ENCODE measurements around the gene AFG1L. TPM values are rescaled to one million over a fixed set of nuclear protein-coding genes. Genes with fewer than 3 reads are reported as not detected.

Gene AFG1L
- polyA plus RNA-seq, 2 donors, result 1.8 to 2.0 TPM

- Histone ChIP-seq H3K27ac (ENCODE audit: low read depth in 2 of 2, low read length in 1 of 2) (no peak overlapping the region), H3K4me1 (ENCODE audit: control insufficient read depth in 2 of 2, insufficient read depth in 2 of 2, low read length in 1 of 2) (no peaks in the 10 kb centered on the region), H3K27me3 (ENCODE audit: control insufficient read depth in 1 of 2, insufficient read depth in 2 of 2, low read length in 2 of 2) (no peaks in the 10 kb centered on the region), H3K4me3 (ENCODE audit: low read depth in 1 of 2, low read length in 2 of 2) (no peak overlapping the region), H3K9me3 (ENCODE audit: control insufficient read depth in 2 of 2, insufficient read depth in 1 of 2, low read depth in 1 of 2, low read length in 1 of 2) (no peaks in the 10 kb centered on the region), H3K36me3 (ENCODE audit: control insufficient read depth in 2 of 2, insufficient read depth in 2 of 2, low read length in 1 of 2) (no peaks in the 10 kb centered on the region)
- 73 to 81% methylated on average over 2 of the region's 2 CpGs for WGBS, 2 donors
These were observed 187.7 kb downstream of the AFG1L start for GRCh38 chr6:108482559-108482958.

DNA sequence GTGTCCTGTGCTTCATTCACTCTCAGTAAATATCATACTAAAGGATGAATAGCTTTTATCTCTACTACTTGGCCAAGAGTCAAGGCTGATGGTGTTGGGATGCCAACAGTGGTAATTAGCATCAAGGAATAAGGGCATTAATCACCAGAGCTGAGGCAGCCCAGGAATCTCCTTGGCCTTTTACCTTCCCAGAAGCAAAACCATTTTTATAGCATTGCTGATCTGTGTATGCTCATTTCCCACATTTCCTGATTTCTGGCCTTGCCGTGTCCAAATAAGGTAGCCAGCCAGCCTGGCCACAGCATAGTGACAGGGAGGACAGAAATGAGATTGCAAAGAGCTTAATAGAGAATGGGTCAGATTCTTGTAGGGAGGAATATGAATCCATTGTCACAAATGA, 189.2 kb downstream of the AFG1L start:
- H3K4me3 ChIP-seq (ENCODE audit: low read depth in 1 of 2, low read length in 2 of 2), result no peak overlapping the region
- no peaks in the 10 kb centered on the region for H3K27me3 ChIP-seq (ENCODE audit: control insufficient read depth in 1 of 2, insufficient read depth in 2 of 2, low read length in 2 of 2)
- no peaks in the 10 kb centered on the region for H3K9me3 ChIP-seq (ENCODE audit: control insufficient read depth in 2 of 2, insufficient read depth in 1 of 2, low read depth in 1 of 2, low read length in 1 of 2)
- H3K27ac ChIP-seq (ENCODE audit: low read depth in 2 of 2, low read length in 1 of 2), result no peak overlapping the region
- no peaks in the 10 kb centered on the region for H3K36me3 ChIP-seq (ENCODE audit: control insufficient read depth in 2 of 2, insufficient read depth in 2 of 2, low read length in 1 of 2)
- H3K4me1 ChIP-seq (ENCODE audit: control insufficient read depth in 2 of 2, insufficient read depth in 2 of 2, low read length in 1 of 2), result no peaks in the 10 kb centered on the region
- WGBS, 2 donors, result 76 to 84% methylated on average over 1 of the region's 1 CpG

GRCh38 chr6:108489699-108490098, 194.8 kb downstream of the AFG1L start:
- Histone ChIP-seq H3K9me3 (ENCODE audit: control insufficient read depth in 2 of 2, insufficient read depth in 1 of 2, low read depth in 1 of 2, low read length in 1 of 2) (no peaks in the 10 kb centered on the region), H3K4me1 (ENCODE audit: control insufficient read depth in 2 of 2, insufficient read depth in 2 of 2, low read length in 1 of 2) (no peaks in the 10 kb centered on the region), H3K27ac (ENCODE audit: low read depth in 2 of 2, low read length in 1 of 2) (no peak overlapping the region), H3K4me3 (ENCODE audit: low read depth in 1 of 2, low read length in 2 of 2) (no peak overlapping the region), H3K27me3 (ENCODE audit: control insufficient read depth in 1 of 2, insufficient read depth in 2 of 2, low read length in 2 of 2) (no peaks in the 10 kb centered on the region), H3K36me3 (ENCODE audit: control insufficient read depth in 2 of 2, insufficient read depth in 2 of 2, low read length in 1 of 2) (no peaks in the 10 kb centered on the region)
- 93 to 96% methylated on average over 5 of the region's 5 CpGs for WGBS, 2 donors

DNA sequence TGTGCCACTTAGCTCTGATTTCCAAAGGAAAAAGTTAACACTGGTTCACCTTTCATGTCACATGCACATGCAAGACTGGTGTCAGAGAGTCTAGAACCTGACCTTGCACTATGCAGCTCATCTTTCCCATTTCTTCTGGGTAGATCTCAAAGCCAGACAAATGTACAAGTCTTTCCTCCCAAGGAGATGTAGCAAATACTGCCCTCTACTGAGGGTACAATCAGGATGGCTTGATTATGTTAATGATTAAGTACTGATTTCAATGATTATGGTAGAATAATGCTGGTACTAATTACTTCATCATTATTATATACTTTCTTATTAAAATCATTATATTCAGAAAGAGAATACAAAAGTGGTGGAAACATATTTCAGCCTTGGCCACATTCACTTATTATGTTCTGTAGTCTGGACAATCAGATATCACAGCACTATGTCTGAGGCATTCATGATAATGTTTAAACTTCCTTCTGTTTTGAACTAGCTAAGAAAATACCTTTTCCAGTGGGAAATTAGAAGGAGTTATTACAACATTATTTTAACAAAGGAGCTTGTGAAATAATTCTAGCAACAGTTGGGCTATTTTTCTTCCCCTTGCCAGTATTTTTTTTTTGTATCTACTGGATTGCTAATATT, 197.4 kb downstream of the AFG1L start:
- Histone ChIP-seq H3K27me3 (ENCODE audit: control insufficient read depth in 1 of 2, insufficient read depth in 2 of 2, low read length in 2 of 2) (no peaks in the 10 kb centered on the region), H3K27ac (ENCODE audit: low read depth in 2 of 2, low read length in 1 of 2) (no peak overlapping the region)

DNA sequence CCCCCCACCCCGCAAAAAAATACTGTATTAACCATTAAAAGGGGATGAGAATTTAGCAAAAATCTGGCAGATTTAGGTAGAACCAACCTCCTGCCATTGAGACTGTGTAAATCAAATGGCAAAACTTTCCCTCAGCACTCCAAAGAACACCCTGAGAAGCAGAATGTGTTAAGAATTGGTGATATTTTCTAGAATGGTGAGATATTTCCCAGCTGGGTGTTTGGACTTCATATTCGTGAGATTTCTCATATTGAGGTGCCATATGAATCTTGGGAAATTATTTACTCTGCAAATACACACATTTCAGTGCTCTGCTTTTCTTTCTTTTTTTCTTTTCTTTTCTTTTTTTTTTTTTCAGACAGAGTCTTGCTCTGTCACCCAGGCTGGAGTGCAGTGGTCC, 199.6 kb downstream of the AFG1L start:
- Histone ChIP-seq H3K4me1 (ENCODE audit: control insufficient read depth in 2 of 2, insufficient read depth in 2 of 2, low read length in 1 of 2) (no peaks in the 10 kb centered on the region), H3K4me3 (ENCODE audit: low read depth in 1 of 2, low read length in 2 of 2) (no peak overlapping the region), H3K9me3 (ENCODE audit: control insufficient read depth in 2 of 2, insufficient read depth in 1 of 2, low read depth in 1 of 2, low read length in 1 of 2) (no peaks in the 10 kb centered on the region), H3K27me3 (ENCODE audit: control insufficient read depth in 1 of 2, insufficient read depth in 2 of 2, low read length in 2 of 2) (no peaks in the 10 kb centered on the region), H3K36me3 (ENCODE audit: control insufficient read depth in 2 of 2, insufficient read depth in 2 of 2, low read length in 1 of 2) (no peaks in the 10 kb centered on the region), H3K27ac (ENCODE audit: low read depth in 2 of 2, low read length in 1 of 2) (no peak overlapping the region)
- 78 to 93% methylated on average over 2 of the region's 2 CpGs for WGBS, 2 donors

More for the DNA sequence above, 197.4 kb downstream of the AFG1L start:
- Histone ChIP-seq H3K36me3 (ENCODE audit: control insufficient read depth in 2 of 2, insufficient read depth in 2 of 2, low read length in 1 of 2) (no peaks in the 10 kb centered on the region), H3K4me3 (ENCODE audit: low read depth in 1 of 2, low read length in 2 of 2) (no peak overlapping the region), H3K4me1 (ENCODE audit: control insufficient read depth in 2 of 2, insufficient read depth in 2 of 2, low read length in 1 of 2) (no peaks in the 10 kb centered on the region), H3K9me3 (ENCODE audit: control insufficient read depth in 2 of 2, insufficient read depth in 1 of 2, low read depth in 1 of 2, low read length in 1 of 2) (no peaks in the 10 kb centered on the region)

- Histone ChIP-seq H3K9me3 (ENCODE audit: control insufficient read depth in 2 of 2, insufficient read depth in 1 of 2, low read depth in 1 of 2, low read length in 1 of 2) (no peaks in the 10 kb centered on the region), H3K4me1 (ENCODE audit: control insufficient read depth in 2 of 2, insufficient read depth in 2 of 2, low read length in 1 of 2) (no peaks in the 10 kb centered on the region), H3K36me3 (ENCODE audit: control insufficient read depth in 2 of 2, insufficient read depth in 2 of 2, low read length in 1 of 2) (no peaks in the 10 kb centered on the region), H3K27me3 (ENCODE audit: control insufficient read depth in 1 of 2, insufficient read depth in 2 of 2, low read length in 2 of 2) (no peaks in the 10 kb centered on the region), H3K27ac (ENCODE audit: low read depth in 2 of 2, low read length in 1 of 2) (no peak overlapping the region), H3K4me3 (ENCODE audit: low read depth in 1 of 2, low read length in 2 of 2) (no peak overlapping the region)
- 68% methylated on average over 3 of the region's 3 CpGs for WGBS, 2 donors
These were observed 203.0 kb downstream of the AFG1L start for GRCh38 chr6:108497883-108498282.

GRCh38 chr6:108501559-108501958, 206.7 kb downstream of the AFG1L start:
- 49 to 56% methylated on average over 3 of the region's 3 CpGs for WGBS, 2 donors
- Histone ChIP-seq H3K4me3 (ENCODE audit: low read depth in 1 of 2, low read length in 2 of 2) (no peak overlapping the region), H3K36me3 (ENCODE audit: control insufficient read depth in 2 of 2, insufficient read depth in 2 of 2, low read length in 1 of 2) (no peaks in the 10 kb centered on the region), H3K4me1 (ENCODE audit: control insufficient read depth in 2 of 2, insufficient read depth in 2 of 2, low read length in 1 of 2) (no peaks in the 10 kb centered on the region), H3K9me3 (ENCODE audit: control insufficient read depth in 2 of 2, insufficient read depth in 1 of 2, low read depth in 1 of 2, low read length in 1 of 2) (no peaks in the 10 kb centered on the region), H3K27ac (ENCODE audit: low read depth in 2 of 2, low read length in 1 of 2) (no peak overlapping the region), H3K27me3 (ENCODE audit: control insufficient read depth in 1 of 2, insufficient read depth in 2 of 2, low read length in 2 of 2) (no peaks in the 10 kb centered on the region)

- no peak overlapping the region for H3K4me3 ChIP-seq (ENCODE audit: low read depth in 1 of 2, low read length in 2 of 2)
- no peaks in the 10 kb centered on the region for H3K36me3 ChIP-seq (ENCODE audit: control insufficient read depth in 2 of 2, insufficient read depth in 2 of 2, low read length in 1 of 2)
- no peaks in the 10 kb centered on the region for H3K9me3 ChIP-seq (ENCODE audit: control insufficient read depth in 2 of 2, insufficient read depth in 1 of 2, low read depth in 1 of 2, low read length in 1 of 2)
- WGBS, 2 donors, result 78 to 82% methylated on average over 1 of the region's 1 CpG
- H3K27me3 ChIP-seq (ENCODE audit: control insufficient read depth in 1 of 2, insufficient read depth in 2 of 2, low read length in 2 of 2), result no peaks in the 10 kb centered on the region
- H3K4me1 ChIP-seq (ENCODE audit: control insufficient read depth in 2 of 2, insufficient read depth in 2 of 2, low read length in 1 of 2), result no peaks in the 10 kb centered on the region
- no peak overlapping the region for H3K27ac ChIP-seq (ENCODE audit: low read depth in 2 of 2, low read length in 1 of 2)
These were observed 208.0 kb downstream of the AFG1L start for GRCh38 chr6:108502832-108503231.

DNA sequence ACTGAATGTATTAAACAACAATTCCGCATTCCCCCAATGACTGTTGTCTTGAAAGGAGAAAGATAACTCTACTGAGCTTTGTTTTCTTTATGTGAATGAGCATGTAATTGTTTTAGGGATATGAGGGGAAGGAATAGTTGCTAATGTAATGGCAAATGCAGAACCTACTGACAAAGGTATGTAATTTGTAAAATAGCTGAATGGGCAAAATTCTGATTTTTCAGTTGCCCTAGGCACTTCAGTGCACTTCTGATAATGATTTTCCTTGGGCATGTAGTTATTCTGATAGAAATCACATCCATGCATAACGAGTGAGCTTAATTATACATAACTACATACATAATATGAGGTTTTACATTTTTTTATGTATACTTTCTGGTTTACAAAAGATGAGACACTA, 212.5 kb downstream of the AFG1L start:
- no peaks in the 10 kb centered on the region for H3K9me3 ChIP-seq (ENCODE audit: control insufficient read depth in 2 of 2, insufficient read depth in 1 of 2, low read depth in 1 of 2, low read length in 1 of 2)
- no peak overlapping the region for H3K27ac ChIP-seq (ENCODE audit: low read depth in 2 of 2, low read length in 1 of 2)
- 94 to 96% methylated on average over 2 of the region's 2 CpGs for WGBS, 2 donors
- no peaks in the 10 kb centered on the region for H3K4me1 ChIP-seq (ENCODE audit: control insufficient read depth in 2 of 2, insufficient read depth in 2 of 2, low read length in 1 of 2)
- no peaks in the 10 kb centered on the region for H3K36me3 ChIP-seq (ENCODE audit: control insufficient read depth in 2 of 2, insufficient read depth in 2 of 2, low read length in 1 of 2)
- no peaks in the 10 kb centered on the region for H3K27me3 ChIP-seq (ENCODE audit: control insufficient read depth in 1 of 2, insufficient read depth in 2 of 2, low read length in 2 of 2)
- H3K4me3 ChIP-seq (ENCODE audit: low read depth in 1 of 2, low read length in 2 of 2), result no peak overlapping the region

- WGBS, 2 donors, result 83 to 85% methylated on average over 5 of the region's 5 CpGs
- Histone ChIP-seq H3K27me3 (ENCODE audit: control insufficient read depth in 1 of 2, insufficient read depth in 2 of 2, low read length in 2 of 2) (no peaks in the 10 kb centered on the region), H3K36me3 (ENCODE audit: control insufficient read depth in 2 of 2, insufficient read depth in 2 of 2, low read length in 1 of 2) (no peaks in the 10 kb centered on the region), H3K4me3 (ENCODE audit: low read depth in 1 of 2, low read length in 2 of 2) (no peak overlapping the region), H3K27ac (ENCODE audit: low read depth in 2 of 2, low read length in 1 of 2) (no peak overlapping the region), H3K9me3 (ENCODE audit: control insufficient read depth in 2 of 2, insufficient read depth in 1 of 2, low read depth in 1 of 2, low read length in 1 of 2) (peaks cover 0 to 6% of the 10 kb centered on the region in 2 donors), H3K4me1 (ENCODE audit: control insufficient read depth in 2 of 2, insufficient read depth in 2 of 2, low read length in 1 of 2) (no peaks in the 10 kb centered on the region)
These were observed 215.8 kb downstream of the AFG1L start for GRCh38 chr6:108510461-108511319.
